Astrocyte (in vitro differentiated cells and primary cell): Measurements from ENCODE around the gene CD52.

Source experiments
- EZH2 ChIP-seq: IDR thresholded peaks from 2 replicates; pipeline ENCODE4 v1.6.1; 2012; ENCODE audit warnings: mild to moderate bottlenecking, low read length, inconsistent platforms; ENCODE audit not compliant: insufficient read depth
- TF ChIP-seq, protein P1 (sequence below): IDR thresholded peaks from 2 replicates; pipeline ENCODE4 v1.5.1; 2011; ENCODE audit warnings: low read depth, mild to moderate bottlenecking, inconsistent platforms, low read length, moderate library complexity; ENCODE audit not compliant: insufficient read depth

DNA sequence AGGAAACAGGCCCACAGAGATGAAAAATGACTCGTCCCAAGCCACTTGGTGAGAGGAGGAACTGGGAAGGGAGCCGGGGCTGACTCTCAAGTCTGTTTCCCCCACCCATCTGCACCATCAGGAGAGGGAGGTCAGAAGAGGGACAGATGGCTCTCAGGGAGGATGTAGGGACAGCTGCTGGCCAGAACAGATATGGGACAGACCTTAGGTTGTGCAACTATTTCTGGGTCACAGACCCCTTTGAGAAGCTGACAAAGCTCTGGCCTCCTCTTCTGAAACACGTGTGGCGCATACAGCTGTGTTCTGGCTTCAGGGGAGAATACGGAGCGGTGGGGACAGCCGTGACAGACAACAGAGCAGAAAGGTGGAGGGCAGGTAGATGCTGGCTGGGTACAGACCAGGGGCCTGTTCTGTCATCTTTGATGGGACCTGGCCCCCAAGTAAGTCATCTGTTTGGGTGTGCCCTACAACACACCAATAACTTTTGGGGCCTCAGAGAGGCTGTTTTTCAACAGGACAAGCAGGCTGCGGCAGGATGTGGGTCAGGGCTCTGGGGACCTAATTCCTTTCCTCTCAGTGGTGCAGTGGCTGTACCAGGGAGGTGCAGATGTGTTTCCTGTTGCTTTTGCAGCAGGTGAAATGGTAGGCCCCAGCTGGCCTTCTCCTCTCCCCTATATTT lies 30.6 kb upstream of the CD52 start:
- TF ChIP-seq, protein P1, sequence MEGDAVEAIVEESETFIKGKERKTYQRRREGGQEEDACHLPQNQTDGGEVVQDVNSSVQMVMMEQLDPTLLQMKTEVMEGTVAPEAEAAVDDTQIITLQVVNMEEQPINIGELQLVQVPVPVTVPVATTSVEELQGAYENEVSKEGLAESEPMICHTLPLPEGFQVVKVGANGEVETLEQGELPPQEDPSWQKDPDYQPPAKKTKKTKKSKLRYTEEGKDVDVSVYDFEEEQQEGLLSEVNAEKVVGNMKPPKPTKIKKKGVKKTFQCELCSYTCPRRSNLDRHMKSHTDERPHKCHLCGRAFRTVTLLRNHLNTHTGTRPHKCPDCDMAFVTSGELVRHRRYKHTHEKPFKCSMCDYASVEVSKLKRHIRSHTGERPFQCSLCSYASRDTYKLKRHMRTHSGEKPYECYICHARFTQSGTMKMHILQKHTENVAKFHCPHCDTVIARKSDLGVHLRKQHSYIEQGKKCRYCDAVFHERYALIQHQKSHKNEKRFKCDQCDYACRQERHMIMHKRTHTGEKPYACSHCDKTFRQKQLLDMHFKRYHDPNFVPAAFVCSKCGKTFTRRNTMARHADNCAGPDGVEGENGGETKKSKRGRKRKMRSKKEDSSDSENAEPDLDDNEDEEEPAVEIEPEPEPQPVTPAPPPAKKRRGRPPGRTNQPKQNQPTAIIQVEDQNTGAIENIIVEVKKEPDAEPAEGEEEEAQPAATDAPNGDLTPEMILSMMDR: no peak
- no peak for TF ChIP-seq EZH2
